ENCODE measurements around the gene OPCML. TPM values are rescaled to one million over a fixed set of nuclear protein-coding genes. Genes with fewer than 3 reads are reported as not detected.

OPCML gene
- total RNA-seq, 4 donors from 2014 or later: 0.33 TPM; not detected in 3

- H3K9me3 ChIP-seq: no peaks in the 10 kb centered on the region
- TF ChIP-seq CTCF (IDR thresholded peaks at IDR 0.05): no peak
- TF ChIP-seq POLR2A (IDR thresholded peaks at IDR 0.05): no peak
- no peak for DNase-seq
- H3K4me1 ChIP-seq: no peaks in the 10 kb centered on the region
- 86 to 93% methylated on average over 5 of the region's 5 CpGs for WGBS, 2 donors
- no peaks in the 10 kb centered on the region for H3K36me3 ChIP-seq
- H3K27ac ChIP-seq: no peak overlapping the region
- intact Hi-C loops (cut with DNase I): no loop called here
- H3K27me3 ChIP-seq: no peaks in the 10 kb centered on the region
- no peak overlapping the region for H3K4me3 ChIP-seq (replicated peaks in 1 of 3)
Observed at GRCh38 chr11:133224271-133224670, 308.0 kb downstream of the OPCML start.

- no peaks in the 10 kb centered on the region for H3K4me1 ChIP-seq
- no peak for DNase-seq
- H3K36me3 ChIP-seq: no peaks in the 10 kb centered on the region
- WGBS, 2 donors: 44 to 47% methylated on average over 13 of the region's 13 CpGs
- intact Hi-C loops (cut with DNase I): no loop called here
- H3K4me3 ChIP-seq (replicated peaks in 1 of 3): no peak overlapping the region
- TF ChIP-seq CTCF (IDR thresholded peaks at IDR 0.05): no peak
- TF ChIP-seq POLR2A (IDR thresholded peaks at IDR 0.05): no peak
- H3K27ac ChIP-seq: no peak overlapping the region
- no peaks in the 10 kb centered on the region for H3K27me3 ChIP-seq
- H3K9me3 ChIP-seq: no peaks in the 10 kb centered on the region
Observed at GRCh38 chr11:133222425-133223330, 309.6 kb downstream of the OPCML start.

DNA sequence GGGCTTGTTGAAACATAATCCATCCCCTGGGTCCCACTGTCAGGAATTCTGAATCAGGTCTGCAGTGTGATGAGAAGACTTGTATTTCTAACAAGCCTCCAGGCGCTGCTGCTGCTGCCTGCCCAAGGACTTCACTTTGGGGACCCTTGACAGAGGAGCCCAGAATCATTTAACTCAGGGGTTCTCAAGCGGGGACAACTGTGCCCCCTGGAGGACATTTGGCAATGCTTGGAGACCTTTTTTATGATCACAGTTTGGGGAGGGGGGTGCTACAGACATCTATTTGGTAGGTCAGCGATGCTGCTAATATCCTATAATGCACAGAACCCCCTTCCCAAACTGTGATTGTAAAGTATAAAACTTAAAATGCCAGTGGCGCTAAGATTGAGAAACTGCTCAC, 312.8 kb downstream of the OPCML start:
- intact Hi-C loops (cut with DNase I): no loop called here
- Histone ChIP-seq H3K4me1 (no peaks in the 10 kb centered on the region), H3K36me3 (no peaks in the 10 kb centered on the region), H3K4me3 (replicated peaks in 1 of 3) (no peak overlapping the region), H3K9me3 (no peaks in the 10 kb centered on the region), H3K27me3 (no peaks in the 10 kb centered on the region), H3K27ac (no peak overlapping the region)
- WGBS, 2 donors: 84 to 96% methylated on average over 4 of the region's 4 CpGs
- DNase-seq: no peak
- TF ChIP-seq POLR2A (IDR thresholded peaks at IDR 0.05) (no peak), CTCF (IDR thresholded peaks at IDR 0.05) (no peak)

GRCh38 chr11:133216813-133217212, 315.5 kb downstream of the OPCML start:
- Histone ChIP-seq H3K36me3 (no peaks in the 10 kb centered on the region), H3K27ac (no peak overlapping the region), H3K4me1 (no peaks in the 10 kb centered on the region), H3K9me3 (no peaks in the 10 kb centered on the region), H3K27me3 (no peaks in the 10 kb centered on the region), H3K4me3 (replicated peaks in 1 of 3) (no peak overlapping the region)
- no peak for TF ChIP-seq POLR2A (IDR thresholded peaks at IDR 0.05)
- no peak for TF ChIP-seq CTCF (IDR thresholded peaks at IDR 0.05)
- DNase-seq: no peak
- intact Hi-C loops (cut with DNase I): no loop called here

DNA sequence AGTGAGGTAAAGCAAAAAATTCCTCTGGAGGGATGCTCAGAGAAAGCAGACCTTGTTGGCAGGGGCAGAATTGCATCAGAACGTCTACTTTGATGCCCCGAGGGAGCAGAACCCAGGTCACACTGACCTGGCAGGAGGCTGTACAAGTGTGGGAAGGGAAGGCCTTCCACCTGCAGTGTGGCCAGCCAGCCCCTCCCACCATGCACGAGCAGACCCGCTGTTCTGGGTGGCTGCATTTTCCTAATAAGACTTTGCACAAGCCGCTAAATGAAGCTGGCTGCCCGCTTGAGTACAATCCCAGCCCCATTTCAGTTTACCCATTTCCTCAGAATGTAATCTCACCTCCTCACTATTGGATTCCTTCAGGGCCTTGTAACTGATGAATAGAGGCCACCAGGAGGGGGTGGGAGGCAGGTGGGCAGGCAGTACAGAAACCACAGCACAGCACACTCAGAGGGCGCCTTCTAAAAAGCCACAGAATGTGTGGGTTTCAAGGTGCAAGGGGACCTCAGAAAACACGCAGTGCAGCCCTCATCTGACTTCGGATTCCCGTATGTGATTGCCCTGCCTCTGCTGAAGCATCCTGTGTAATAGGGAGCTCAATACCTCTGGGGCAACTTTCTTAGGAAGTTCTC, 316.6 kb downstream of the OPCML start:
- no peak overlapping the region for H3K27ac ChIP-seq
- H3K9me3 ChIP-seq: no peaks in the 10 kb centered on the region
- H3K27me3 ChIP-seq: no peaks in the 10 kb centered on the region
- WGBS, 2 donors: 48 to 57% methylated on average over 10 of the region's 10 CpGs
- H3K4me3 ChIP-seq (replicated peaks in 1 of 3): no peak overlapping the region
- intact Hi-C loops (cut with DNase I): no loop called here
- no peaks in the 10 kb centered on the region for H3K36me3 ChIP-seq
- H3K4me1 ChIP-seq: no peaks in the 10 kb centered on the region
- no peak for DNase-seq
- no peak for TF ChIP-seq CTCF (IDR thresholded peaks at IDR 0.05)
- no peak for TF ChIP-seq POLR2A (IDR thresholded peaks at IDR 0.05)
